DMS 273 (cell line): ENCODE results near the gene DDAH2.
"Not testable (repeated sequence)": the region's sequence is repeated elsewhere in the genome, so short reads cannot be mapped to it uniquely, and the experiment has no call there.

Experiments
- DNase-seq: peaks from one replicate; lab custom pipeline; 2025; ENCODE audit not compliant: unreplicated experiment; lab: John Stamatoyannopoulos, UW

Gene DDAH2

DNA sequence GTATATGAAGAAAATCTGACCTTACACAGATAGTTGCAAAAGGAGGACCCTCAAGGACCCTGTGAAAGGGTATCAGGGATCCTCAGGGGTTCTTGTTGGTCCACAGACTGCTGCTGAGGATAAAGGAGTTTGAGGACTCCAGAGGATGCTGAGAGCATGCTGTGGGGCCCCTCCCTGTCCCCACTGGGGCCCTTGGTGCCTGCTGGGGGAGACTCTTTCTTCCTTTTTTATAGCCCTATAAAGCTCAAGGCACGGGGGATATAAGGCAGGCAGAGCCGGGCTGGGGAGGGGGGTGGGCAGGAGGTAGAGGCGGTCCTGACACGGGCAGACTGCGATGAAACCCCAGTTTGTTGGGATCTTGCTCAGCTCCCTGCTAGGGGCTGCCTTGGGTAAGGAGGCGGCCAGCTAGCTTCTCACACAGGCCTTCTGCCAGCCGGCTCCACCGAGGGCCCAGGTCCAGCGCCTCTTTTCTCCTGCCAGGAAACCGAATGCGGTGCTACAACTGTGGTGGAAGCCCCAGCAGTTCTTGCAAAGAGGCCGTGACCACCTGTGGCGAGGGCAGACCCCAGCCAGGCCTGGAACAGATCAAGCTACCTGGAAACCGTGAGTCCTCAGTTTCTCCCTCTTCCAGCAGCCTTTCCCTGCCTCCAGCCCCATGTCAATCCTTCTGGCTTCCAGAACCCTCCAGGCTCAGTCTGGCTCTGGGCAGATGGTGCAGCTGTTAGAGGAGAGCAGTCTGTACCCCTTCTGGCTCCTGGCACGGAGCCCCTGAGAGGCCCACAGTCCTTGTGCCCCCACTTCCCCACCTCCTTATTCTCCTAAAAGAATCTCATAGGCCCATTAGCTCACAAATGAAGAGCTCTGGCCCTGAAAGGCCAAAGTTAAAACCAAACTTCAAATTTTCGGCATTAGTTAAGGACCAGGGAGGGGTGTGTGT, 13.8 kb downstream of the DDAH2 start, which contains the start of gene LY6G6D:
Gene LY6G6D (plus strand): TSS at position 327 of the 937 bp plus-strand sequence. CDS start 8 bp downstream, at position 335.
- DNase-seq, result peak; percentile 68

DNA sequence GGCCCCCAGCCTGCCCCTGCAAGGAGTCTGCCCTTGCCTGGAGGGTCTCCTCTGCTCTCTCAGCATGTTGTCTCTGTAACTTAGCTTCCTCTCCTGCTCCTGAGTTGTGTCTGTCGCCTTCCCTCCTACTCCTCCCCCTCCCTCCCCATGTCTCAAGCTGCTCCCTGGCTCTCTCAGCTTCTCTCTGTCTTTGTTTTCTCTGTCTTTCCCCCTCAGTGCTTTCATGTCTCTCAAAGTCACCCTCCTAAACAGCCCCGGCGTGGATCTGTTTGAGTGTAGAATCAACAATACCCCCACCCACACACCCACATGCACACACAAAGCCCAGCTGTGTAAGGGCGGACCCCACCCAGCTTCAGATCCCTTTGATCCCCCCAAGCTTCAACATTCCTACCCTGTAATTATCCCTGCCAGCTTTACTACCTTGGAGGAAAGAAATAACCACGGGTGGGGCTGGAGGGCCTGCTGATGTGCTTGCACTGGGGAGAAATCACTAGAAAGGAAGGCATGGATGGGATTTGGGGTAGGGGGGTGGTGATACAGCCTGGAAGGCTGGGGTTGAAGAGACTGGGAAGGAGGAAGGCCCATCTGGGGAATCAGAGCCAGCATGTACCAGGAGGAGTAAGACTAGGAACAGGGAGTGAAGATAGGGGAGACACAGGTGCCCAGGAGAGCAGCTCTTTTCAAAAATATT, 15.0 kb downstream of the DDAH2 start:
- DNase-seq, result no peak

DNA sequence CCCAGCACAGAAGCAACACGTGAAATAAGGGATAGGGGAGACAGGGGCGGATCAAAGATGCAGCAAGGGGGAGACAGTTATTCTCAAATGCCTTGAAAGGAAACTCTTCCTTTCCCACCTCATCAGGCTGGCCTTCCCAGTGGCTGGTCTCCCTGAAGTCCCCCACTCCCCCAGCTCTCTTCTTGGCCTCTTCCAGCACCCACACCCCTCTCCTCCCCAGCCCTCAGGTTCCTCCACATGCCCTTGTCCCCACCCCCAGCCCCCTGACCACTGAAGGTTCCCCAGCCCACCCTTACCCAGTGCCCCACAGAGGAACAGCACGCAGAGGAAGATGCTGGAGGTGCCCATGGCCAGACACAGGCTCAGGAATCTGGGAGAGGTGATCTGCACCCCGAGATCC, 15.6 kb downstream of the DDAH2 start:
- DNase-seq, result no peak

DNA sequence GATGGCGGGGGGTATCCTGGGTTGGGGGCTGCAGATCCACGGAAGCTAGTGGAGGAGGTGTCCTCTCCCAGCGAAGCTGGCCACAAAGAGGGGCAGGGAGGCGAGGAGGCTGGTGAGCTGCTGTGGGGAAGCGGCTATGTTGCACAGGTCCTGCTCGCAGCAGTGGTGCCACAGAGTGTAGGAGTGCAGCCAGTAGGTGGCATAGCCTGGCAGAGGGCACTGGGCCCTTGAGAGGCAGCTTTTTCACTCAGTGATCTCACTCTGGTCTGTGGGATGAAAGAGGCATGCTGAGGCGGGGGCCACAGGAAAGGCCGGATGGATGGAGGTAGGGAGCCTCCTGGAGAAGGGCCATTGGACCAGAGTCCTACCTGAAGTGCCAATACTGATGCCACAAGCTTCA, 16.8 kb downstream of the DDAH2 start:
- peak; percentile 40 for DNase-seq

DNA sequence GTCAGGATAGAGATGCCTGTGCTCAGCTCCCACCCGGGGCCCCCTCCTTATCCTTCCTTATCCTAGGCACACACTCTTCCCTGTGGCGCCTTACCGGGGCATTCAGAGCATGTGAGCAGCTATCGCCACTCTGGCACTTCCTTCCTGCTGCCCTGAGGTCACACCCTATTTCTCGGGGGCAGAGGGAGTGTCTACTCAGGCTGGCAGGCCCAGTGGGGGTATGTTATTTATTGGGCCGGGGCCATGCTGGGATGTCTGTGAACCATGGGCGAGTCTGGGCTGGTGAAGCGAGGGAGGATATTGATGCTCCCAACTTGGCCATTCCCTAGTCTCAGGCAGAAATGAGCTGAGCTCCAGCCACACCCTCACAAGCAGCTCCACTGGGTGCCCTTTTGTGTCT, 17.9 kb downstream of the DDAH2 start:
- no peak for DNase-seq

DNA sequence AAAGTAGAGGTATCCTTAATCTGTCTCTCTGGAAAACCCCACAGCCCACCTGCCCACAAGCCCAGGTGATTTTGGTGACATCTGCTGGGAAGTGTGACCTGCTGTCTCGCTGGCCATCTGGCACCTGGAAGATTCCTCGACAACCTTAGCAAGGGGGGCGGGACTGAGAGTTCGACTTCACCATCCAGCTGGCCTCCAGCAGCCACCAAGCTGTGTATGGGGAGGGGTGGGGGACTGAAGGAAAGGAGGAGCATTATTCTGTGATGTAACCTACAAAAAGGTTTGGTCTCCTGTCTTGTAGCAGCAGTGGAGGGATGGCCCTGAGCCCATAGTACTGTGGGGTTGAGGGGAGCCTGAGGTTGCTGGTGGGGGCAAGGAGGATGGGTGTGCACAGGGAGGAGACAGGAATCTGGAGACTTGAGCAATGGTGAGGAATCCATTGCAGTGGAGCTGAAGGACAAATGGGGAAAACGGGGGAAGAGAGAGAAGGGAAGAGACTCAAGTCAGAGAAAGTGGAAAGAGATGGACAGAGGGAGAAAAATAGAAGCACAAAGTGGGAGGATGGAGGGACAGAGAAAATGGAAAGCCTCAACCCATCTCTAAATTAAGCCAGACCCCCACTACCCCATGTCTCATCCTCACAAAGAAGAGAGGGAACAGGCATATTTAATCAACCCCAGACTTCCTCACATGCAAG, 18.4 kb downstream of the DDAH2 start:
- peak; percentile 57 for DNase-seq

DNA sequence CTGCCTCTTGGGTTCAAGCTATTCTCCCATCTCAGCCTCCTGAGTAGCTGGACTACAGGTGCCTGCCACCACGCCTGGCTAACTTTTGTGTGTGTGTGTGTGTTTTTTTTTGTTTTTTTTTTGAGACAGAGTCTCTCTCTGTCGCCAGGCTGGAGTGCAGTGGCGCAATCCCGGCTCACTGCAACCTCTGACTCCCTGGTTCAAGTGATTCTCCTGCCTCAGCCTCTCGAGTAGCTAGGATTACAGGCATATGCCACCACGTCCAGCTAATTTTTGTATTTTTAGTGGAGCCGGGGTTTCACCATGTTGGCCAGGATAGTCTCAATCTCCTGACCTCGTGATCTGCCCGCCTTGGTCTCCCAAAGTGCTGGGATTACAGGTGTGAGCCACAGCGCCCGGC, 19.9 kb downstream of the DDAH2 start:
- DNase-seq, result not testable (repeated sequence)

DNA sequence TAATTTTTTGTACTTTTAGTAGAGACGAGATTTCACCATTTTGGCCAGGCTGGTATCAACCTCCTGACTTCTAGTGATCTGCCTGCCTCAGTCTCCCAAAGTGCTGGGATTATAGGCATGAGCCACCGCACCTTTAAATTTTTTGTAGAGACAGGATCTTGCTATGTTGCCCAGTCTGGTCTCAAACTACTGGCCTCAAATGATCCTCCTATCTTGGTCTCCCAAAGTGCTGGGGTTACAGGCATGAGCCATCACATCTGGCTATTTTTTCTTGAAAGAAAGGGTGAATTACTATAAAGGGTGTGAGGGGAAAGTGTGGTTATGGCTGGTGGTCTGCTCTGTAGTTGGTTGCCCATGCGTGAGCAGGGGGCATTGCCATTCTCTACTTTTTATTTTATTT, 20.9 kb downstream of the DDAH2 start:
- no peak for DNase-seq

DNA sequence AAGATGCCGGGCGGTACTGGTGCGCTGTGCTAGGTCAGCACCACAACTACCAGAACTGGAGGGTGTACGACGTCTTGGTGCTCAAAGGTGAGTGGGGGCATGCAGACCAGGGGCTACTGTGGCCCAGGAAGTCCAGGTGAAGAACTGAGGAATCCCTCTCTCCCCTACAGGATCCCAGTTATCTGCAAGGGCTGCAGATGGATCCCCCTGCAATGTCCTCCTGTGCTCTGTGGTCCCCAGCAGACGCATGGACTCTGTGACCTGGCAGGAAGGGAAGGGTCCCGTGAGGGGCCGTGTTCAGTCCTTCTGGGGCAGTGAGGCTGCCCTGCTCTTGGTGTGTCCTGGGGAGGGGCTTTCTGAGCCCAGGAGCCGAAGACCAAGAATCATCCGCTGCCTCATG, 21.4 kb downstream of the DDAH2 start:
- DNase-seq, result no peak

DNA sequence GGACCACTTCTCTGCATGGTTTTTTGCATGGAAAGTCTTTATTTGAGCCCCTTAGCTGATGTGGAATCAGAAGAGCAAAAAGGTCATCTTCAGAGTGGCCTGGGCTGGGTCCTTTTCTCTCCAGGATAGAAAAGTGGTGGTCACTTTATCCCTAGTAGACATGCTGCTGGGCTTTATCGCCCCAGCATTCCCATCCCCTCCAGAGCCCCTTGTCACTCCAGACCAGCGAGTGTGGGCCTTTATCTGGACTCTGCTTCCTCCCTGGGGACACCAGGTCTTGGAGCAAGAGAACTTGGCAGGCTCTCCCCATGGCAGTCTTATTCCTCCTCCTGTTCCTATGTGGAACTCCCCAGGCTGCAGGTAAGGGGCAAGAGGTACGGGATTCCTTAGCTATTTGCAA, 22.5 kb downstream of the DDAH2 start, which contains the start of gene LY6G6F:
Gene LY6G6F (plus strand): TSS at position 268 of the 400 bp plus-strand sequence. CDS start 41 bp downstream, at position 309.
- no peak for DNase-seq

DNA sequence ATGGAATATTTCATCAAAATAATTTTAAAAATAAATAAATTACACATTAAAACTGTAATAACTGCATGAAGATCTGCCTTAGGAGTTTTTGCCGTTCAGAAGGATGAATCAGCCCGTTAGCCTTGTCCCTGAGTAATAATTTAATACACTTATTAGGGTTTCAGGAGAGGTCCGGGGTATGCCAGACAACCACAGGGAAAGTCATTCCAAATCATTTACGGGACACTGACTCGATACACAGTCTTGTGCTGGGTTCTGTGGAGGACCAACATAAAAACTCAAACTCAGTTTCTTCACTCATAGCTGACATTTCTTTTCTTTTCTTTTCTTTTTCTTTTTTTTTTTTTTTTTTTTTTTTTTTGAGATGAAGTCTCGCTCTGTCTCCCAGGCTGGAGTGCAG, 23.2 kb downstream of the DDAH2 start:
- DNase-seq, result no peak

DNA sequence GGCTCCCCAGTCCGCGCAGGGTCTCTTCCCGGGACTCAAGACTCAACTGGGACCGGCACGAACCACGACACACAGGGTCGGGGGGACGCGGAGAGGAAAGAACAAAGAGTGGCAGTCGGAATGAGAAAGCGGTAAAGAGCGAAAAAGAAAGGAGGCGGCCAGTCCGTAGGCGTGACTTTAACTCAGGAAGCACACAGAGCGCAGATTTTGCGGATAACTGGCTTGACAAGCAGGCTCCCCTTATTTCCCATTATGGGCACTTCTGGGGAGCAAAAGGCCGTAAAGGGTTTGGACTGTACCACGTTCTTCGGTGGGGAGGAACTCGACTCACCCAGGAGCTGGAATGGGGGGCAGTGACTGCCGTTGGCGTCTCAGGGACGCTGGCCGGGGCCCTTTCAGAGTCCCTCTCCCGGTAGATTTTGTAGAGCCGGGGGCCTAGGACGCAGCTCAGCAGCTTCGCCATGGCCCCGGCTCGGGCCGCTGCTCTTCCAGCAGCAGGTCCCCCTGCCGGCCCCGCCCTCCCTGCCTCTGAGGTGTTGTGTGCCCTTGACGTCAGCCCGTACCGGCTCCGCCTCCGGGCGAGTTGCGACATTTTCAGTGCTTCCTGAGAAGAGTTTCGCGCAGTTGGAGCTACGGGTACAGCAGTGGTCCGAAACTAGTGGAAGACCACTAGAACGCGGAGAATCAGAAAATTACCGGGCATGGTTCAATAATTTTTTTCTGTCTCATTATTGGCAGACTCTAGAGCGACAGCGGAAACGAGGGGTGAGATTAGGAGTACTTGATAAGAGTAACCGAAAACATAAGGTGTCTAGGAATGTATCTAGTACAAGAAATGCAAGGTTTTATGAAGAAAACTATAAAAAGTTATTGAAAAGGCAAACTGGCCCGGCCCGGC, 26.0 kb downstream of the DDAH2 start, which contains the start of gene ABHD16A:
Gene ABHD16A (minus strand): TSS at position 506 of the 898 bp plus-strand sequence. CDS start 43 bp downstream, at position 463.
- DNase-seq, result peak; percentile 99

DNA sequence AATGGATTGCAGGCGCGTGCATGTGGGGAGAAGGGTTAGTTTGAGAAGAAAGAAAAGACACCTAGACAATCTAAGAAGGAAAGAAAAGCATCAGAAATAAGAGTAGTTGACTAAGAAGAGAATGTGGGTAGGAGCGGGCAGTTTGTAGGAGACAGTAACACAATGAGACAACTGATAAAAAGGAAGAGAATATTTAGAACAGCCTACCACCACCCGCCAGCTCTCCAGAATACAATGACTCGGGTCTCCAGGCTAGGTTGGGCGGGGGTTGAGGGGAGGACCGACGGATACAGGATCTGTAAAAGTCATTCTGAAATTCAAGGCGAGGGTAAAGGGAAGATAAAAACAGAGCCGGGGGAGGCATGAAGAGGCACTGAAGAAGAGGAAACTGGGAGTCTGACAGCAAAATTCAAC, 26.7 kb downstream of the DDAH2 start:
- DNase-seq, result peak; percentile 72

DNA sequence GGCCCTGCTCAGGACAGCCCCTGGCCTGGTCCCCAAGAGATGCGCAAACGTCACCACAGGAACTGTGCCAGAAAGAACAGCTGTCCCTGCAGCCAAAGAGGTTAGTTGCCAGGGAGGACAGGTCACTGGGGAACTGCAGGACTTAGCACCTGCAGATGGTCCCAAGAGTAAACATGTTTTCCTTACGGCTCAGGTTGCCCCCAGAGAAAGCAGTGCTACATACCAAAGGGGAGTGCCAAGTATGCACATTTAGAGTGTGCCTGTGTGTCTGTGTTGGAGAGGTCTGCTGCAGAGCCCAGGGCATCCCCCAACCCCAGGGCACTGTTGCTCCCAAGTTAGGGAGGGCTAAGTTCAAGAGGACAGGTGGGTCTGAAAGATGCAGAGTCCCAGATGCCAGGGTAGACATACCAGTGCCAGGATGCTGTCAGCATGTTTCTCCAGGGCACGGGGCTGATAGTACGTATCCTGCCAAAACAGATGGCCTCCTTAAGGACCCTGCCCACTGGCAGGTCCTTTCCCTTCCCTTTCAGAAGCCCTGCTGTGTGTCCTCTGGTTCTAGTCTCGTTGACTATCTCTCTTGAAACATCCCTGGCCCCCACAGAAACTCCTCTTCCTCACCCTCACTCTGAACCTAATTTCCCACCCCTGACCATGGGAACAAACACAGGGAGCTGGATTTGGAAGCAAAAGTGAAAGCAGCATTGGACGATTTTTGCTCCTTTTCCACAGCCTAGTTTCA, 27.3 kb downstream of the DDAH2 start:
- DNase-seq, result peak; percentile 80

DNA sequence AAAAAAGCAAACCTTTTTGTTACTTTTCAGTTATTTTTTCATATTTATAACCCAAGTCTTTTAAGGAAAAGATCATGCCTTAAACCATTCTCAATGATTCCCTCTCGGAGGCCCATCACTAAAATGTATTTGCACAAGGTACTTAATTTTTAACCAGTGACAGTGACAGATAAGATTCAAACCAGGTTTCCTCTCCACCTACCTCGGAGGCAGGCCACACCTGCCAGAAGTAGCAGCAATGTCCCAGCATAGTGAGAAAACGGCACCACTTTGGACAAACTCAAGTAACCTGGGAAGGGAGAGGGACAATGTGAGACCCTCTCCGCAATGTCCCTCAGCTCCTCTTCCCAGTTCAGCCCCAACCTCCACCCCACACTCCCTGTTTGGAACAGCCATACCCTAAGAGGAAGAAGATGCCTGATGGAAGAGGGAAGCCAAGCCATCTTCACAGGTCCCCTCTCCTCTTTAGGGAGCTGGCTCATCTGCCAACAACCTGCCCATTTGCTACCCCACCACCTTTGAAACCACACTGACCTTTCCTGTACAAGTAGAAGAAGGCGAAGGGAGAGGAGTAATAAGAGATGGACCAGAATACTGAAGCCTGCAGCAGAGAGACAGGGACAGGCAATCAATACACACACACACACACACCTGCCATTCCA, 28.2 kb downstream of the DDAH2 start:
- DNase-seq, result no peak

DNA sequence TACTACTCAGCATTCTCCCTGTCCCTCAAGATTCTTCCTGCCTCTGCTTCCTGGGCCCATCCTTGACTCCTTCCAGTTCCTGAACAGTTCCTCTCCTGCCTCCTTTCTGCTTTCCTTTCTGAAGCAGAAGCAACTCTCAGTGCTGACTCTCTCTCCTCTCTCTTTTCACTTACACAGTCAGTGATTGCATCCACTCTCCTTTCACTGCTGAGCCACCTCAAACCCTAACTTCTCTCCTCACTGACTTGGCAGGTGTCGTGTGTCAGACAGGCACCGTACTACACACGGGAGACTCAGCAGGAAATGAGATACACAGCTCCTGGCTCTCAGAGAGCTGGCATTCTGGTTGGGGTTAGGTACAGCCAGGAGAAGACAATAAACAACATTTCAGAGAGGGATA, 31.5 kb downstream of the DDAH2 start:
- DNase-seq, result peak; percentile 28

DNA sequence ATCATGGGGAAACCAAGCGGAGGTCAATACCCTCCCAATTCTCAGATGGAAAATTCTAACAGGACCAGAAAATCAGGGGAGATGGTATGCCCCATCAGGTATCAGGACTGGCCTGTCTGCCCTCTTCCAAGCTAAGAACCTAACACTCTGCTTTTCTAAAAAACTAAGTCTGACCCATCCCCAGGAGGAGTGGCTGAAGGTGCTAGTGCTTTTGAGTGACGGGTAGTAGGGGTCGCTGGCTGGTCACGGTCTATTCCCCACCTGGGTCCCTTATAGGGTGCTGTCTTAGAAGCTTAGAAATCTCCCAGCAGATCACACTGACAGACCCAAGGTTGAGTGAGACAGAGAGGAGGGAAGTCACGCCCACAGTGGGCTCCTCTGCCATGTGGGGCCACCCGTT, 35.6 kb downstream of the DDAH2 start:
- no peak for DNase-seq

DNA sequence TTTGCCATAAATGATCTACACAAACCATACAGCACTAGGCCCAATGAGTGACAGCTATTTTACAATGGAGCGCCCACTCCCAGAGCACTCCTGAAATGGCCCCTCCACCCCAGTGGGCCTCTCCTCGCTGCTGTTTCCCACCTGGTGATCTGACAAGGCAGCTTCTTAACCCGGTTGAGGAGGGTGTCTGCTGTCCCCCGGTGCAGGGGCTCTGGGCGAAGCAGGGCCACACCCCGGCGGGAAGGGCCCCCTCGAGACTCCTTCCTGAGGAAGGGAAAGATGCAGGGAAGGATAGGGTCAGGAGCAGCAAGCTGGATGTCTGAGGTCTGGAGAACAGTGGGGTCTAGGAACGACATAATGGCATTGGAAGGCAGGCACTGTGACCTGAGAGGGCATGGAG, 36.2 kb downstream of the DDAH2 start:
- DNase-seq, result no peak

DNA sequence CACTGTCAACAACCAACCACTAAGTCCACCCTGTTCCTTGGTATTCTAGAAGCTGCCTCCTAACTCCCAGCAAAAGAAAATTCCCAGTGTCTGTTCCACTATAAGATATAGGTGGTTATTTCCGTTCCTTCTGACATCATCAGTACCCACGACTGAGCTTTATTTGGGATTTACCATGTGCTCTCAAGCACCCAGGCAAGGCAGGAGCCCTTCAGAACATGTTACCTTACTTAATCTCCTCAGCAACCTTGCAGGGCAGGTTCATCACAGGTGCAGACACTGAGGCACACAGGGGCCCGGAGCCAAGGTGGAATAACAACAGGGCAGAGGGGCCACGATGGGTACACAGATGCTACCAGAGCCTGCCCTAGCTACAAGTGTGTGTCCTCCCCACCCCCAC, 36.7 kb downstream of the DDAH2 start:
- no peak for DNase-seq
